GM23248 (cell line): ENCODE measurements around the gene SEMA3B. TPM values are rescaled to one million over a fixed set of nuclear protein-coding genes. Genes with fewer than 3 reads are reported as not detected.

Experiments
- DNase-seq: peaks from one replicate; pipeline ENCODE4 v3.0.0-alpha.2; 2015
- H2AFZ ChIP-seq: fragments of 200-600 bp; sonication (generic); 2 replicates; pipeline ENCODE4 v1.6.1; 2016; ENCODE audit warnings: antibody characterized with exemption
- H3F3A ChIP-seq: fragments of 200-600 bp; sonication (generic); 2 replicates; pipeline ENCODE4 v1.6.1; 2016; ENCODE audit warnings: mild to moderate bottlenecking, antibody characterized with exemption, mixed run types; ENCODE audit not compliant: insufficient read depth
- H3K27ac ChIP-seq: fragments of 200-600 bp; sonication (generic); 2 replicates; pipeline ENCODE4 v1.5.1; 2016; ENCODE audit warnings: mild to moderate bottlenecking
- H3K27me3 ChIP-seq: fragments of 200-600 bp; sonication (generic); replicated peaks from 2 replicates; pipeline ENCODE4 v1.6.1; 2016; ENCODE audit warnings: mild to moderate bottlenecking; ENCODE audit not compliant: insufficient read depth
- H3K36me3 ChIP-seq: fragments of 200-600 bp; sonication (generic); 2 replicates; pipeline ENCODE4 v1.6.1; 2016; ENCODE audit warnings: low read depth, mild to moderate bottlenecking
- H3K4me1 ChIP-seq: fragments of 200-600 bp; sonication (generic); 2 replicates; pipeline ENCODE4 v1.6.1; 2016; ENCODE audit warnings: mild to moderate bottlenecking; ENCODE audit not compliant: insufficient read depth
- H3K4me2 ChIP-seq: fragments of 200-600 bp; sonication (generic); one replicate; pipeline ENCODE4 v1.6.1; 2016; ENCODE audit warnings: mild to moderate bottlenecking; ENCODE audit not compliant: unreplicated experiment
- H3K4me3 ChIP-seq: fragments of 200-600 bp; sonication (generic); 2 replicates; pipeline ENCODE4 v1.5.1; 2016; ENCODE audit warnings: mild to moderate bottlenecking
- H3K79me2 ChIP-seq: fragments of 200-600 bp; sonication (generic); 2 replicates; pipeline ENCODE4 v1.6.1; 2016; ENCODE audit warnings: mild to moderate bottlenecking; ENCODE audit not compliant: insufficient read depth
- H3K9ac ChIP-seq: fragments of 200-600 bp; sonication (generic); 2 replicates; pipeline ENCODE4 v1.6.1; 2016; ENCODE audit warnings: mild to moderate bottlenecking
- H3K9me2 ChIP-seq: fragments of 200-600 bp; sonication (generic); 2 replicates; pipeline ENCODE4 v1.6.1; 2016; ENCODE audit warnings: mixed run types, mild to moderate bottlenecking, moderate library complexity; ENCODE audit not compliant: insufficient read depth
- H3K9me3 ChIP-seq: fragments of 200-600 bp; sonication (generic); one replicate; pipeline ENCODE4 v1.6.1; 2017; ENCODE audit warnings: low read depth
- H4K20me1 ChIP-seq: fragments of 200-600 bp; sonication (generic); 2 replicates; pipeline ENCODE4 v1.6.0; 2016; ENCODE audit not compliant: insufficient read depth
- EZH2 ChIP-seq: fragments of 200-600 bp; sonication (generic); IDR thresholded peaks from 2 replicates; pipeline ENCODE4 v1.6.1; 2018; ENCODE audit warnings: antibody characterized with exemption, mild to moderate bottlenecking; ENCODE audit not compliant: insufficient read depth, poor library complexity, severe bottlenecking
- EZH2phosphoT487 ChIP-seq: fragments of 200-600 bp; sonication (generic); IDR thresholded peaks from 2 replicates; pipeline ENCODE4 v1.6.1; 2018; ENCODE audit warnings: antibody characterized with exemption, moderate library complexity, mild to moderate bottlenecking, low read depth; ENCODE audit not compliant: insufficient read depth
- WGBS, 2 experiments: methylation state at CpG; one replicate each; pipeline ENCODE4 v1.1.6; 2015 to 2017; ENCODE audit warnings: low lambda C conversion rate in 2 of 2, low coverage in 1 of 2; ENCODE audit errors: missing lambda C conversion rate in 2 of 2; 5-methylcytosine and 5-hydroxymethylcytosine counted together
- in situ Hi-C: fragments of 300-500 bp; cut with MboI; formaldehyde crosslinking; loops from 2 replicates; pipeline ENCODE4 v1.15.0; 2020
- polyA plus RNA-seq: library from polyadenylated mRNA; unstranded; fragments of >200 nt; fragmentation: Nextera tagmentation; extraction: Ambion mirVana; gene quantifications from 2 replicates; pipeline ENCODE4 v1.2.1, GENCODE V29; 2016
- total RNA-seq: library from RNA; depleted of rRNA; stranded (reverse); fragments of >200 nt; shearing (Covaris generic); gene quantifications from 2 replicates; pipeline ENCODE4 v1.2.3, GENCODE V29; 2014

Gene SEMA3B
- total and polyA plus RNA-seq, 2 experiments from 2014 or later = 7.6 to 8.8 TPM

GRCh38 chr3:50320853-50321335, 51.9 kb downstream of the SEMA3B start:
- Histone ChIP-seq H3K9me3 (no peaks in the 10 kb centered on the region), H2AFZ (peak overlapping the region; percentile 93), H3F3A (no peaks in the 10 kb centered on the region), H3K36me3 (no peaks in the 10 kb centered on the region), H3K4me2 (peak overlapping the region; percentile 91), H3K79me2 (peaks cover 27% of the 10 kb centered on the region), H3K9me2 (no peaks in the 10 kb centered on the region), H3K27ac (peak overlapping the region; percentile 90), H3K9ac (peak overlapping the region; percentile 96), H3K4me3 (peak overlapping the region; percentile 91), H3K4me1 (peaks cover 11% of the 10 kb centered on the region; the same call in 1 of the 2 replicates), H4K20me1 (no peaks in the 10 kb centered on the region), H3K27me3 (no peaks in the 10 kb centered on the region)
- TF ChIP-seq EZH2phosphoT487 (no peak), EZH2 (no peak)
- in situ Hi-C loops = no loop called here
- DNase-seq = peak; percentile 84
- 1 to 2% methylated on average over 12 to 45 of the region's 45 CpGs for WGBS, 2 experiments

- Histone ChIP-seq H3K4me3 (peak overlapping the region; percentile 91), H3K9me2 (no peaks in the 10 kb centered on the region), H3K9ac (peak overlapping the region; percentile 96), H3K4me1 (peaks cover 11% of the 10 kb centered on the region; the same call in 1 of the 2 replicates), H3K9me3 (no peaks in the 10 kb centered on the region), H3F3A (no peaks in the 10 kb centered on the region), H2AFZ (peak overlapping the region; percentile 93), H3K36me3 (no peaks in the 10 kb centered on the region), H4K20me1 (no peaks in the 10 kb centered on the region), H3K27me3 (no peaks in the 10 kb centered on the region), H3K27ac (peak overlapping the region; percentile 90), H3K4me2 (peak overlapping the region; percentile 91), H3K79me2 (peaks cover 31% of the 10 kb centered on the region)
- in situ Hi-C loops = no loop called here
- 1 to 2% methylated on average over 40 to 51 of the region's 59 CpGs for WGBS, 2 experiments
- no peak for TF ChIP-seq EZH2phosphoT487
- TF ChIP-seq EZH2 = no peak
- DNase-seq = peak; percentile 96
Measured at GRCh38 chr3:50321336-50322114, 52.6 kb downstream of the SEMA3B start.

- no peaks in the 10 kb centered on the region for H3K36me3 ChIP-seq
- WGBS, 2 experiments = 30 to 46% methylated on average over 11 to 14 of the region's 14 CpGs
- peak overlapping the region; percentile 96 for H3K9ac ChIP-seq
- no peak for TF ChIP-seq EZH2phosphoT487
- TF ChIP-seq EZH2 = no peak
- no peaks in the 10 kb centered on the region for H3K9me2 ChIP-seq
- peak overlapping the region; percentile 91 for H3K4me2 ChIP-seq
- in situ Hi-C loops = no loop called here
- peak overlapping the region; percentile 93 for H2AFZ ChIP-seq
- peaks cover 14% of the 10 kb centered on the region for H3K4me1 ChIP-seq
- no peak overlapping the region for H3K27ac ChIP-seq
- no peak for DNase-seq
- H3K4me3 ChIP-seq = peak overlapping the region; percentile 91
- no peaks in the 10 kb centered on the region for H3F3A ChIP-seq
- H3K79me2 ChIP-seq = peaks cover 36% of the 10 kb centered on the region
- no peaks in the 10 kb centered on the region for H3K9me3 ChIP-seq
- H4K20me1 ChIP-seq = no peaks in the 10 kb centered on the region
- H3K27me3 ChIP-seq = no peaks in the 10 kb centered on the region
Measured at GRCh38 chr3:50322115-50322385, 53.1 kb downstream of the SEMA3B start.

- Histone ChIP-seq H3K79me2 (peaks cover 41% of the 10 kb centered on the region), H3F3A (no peaks in the 10 kb centered on the region), H4K20me1 (no peaks in the 10 kb centered on the region), H3K9me2 (no peaks in the 10 kb centered on the region), H3K27ac (peak within 1 kb of the TSS; percentile 90), H3K4me1 (peaks cover 17% of the 10 kb centered on the region), H3K9ac (peak within 1 kb of the TSS; percentile 96), H3K36me3 (no peaks in the 10 kb centered on the region), H3K27me3 (no peaks in the 10 kb centered on the region), H3K4me3 (peak within 1 kb of the TSS; percentile 91), H3K9me3 (no peaks in the 10 kb centered on the region), H2AFZ (peak within 1 kb of the TSS; percentile 93), H3K4me2 (peak within 1 kb of the TSS; percentile 91)
- DNase-seq = no peak
- in situ Hi-C loops = no loop called here
- TF ChIP-seq EZH2phosphoT487 = no peak
- no peak for TF ChIP-seq EZH2
- WGBS, 2 experiments = 64 to 69% methylated on average over 28 to 31 of the region's 31 CpGs
Measured at GRCh38 chr3:50322386-50323091, 53.6 kb downstream of the SEMA3B start, which contains the start of gene HYAL2. Gene HYAL2 (minus strand): TSS chr3:50322745. CDS start chr3:50320489, 2,256 bp downstream.
